ENCODE measurements around the gene PML. TPM values are rescaled to one million over a fixed set of nuclear protein-coding genes. Genes with fewer than 3 reads are reported as not detected.

Gene PML
- total RNA-seq, 1 experiment from 2014 or later = 67.2 TPM

Other genes starting within 250 kb of the PML start
- not detected in 2 replicates for gene INSYN1, start 241.4 kb upstream of the PML start, total RNA-seq (2021)
- not detected in 2 replicates for gene TBC1D21, start 121.2 kb upstream of the PML start, total RNA-seq (2021)
- gene LOXL1, start 68.3 kb upstream of the PML start, total RNA-seq (2021) = 35.8 and 50.7 TPM in 2 replicates
- gene STOML1, start 2.4 kb upstream of the PML start, total RNA-seq (2021) = 6.0 and 6.1 TPM in 2 replicates
- gene GOLGA6A, start 87.8 kb downstream of the PML start, total RNA-seq (2021) = 1.2 TPM in 1 of 2 replicates, not detected in the other
- 0.15 and 0.25 TPM in 2 replicates for gene ISLR2, start 135.9 kb downstream of the PML start, total RNA-seq (2021)
- gene ISLR, start 179.0 kb downstream of the PML start, total RNA-seq (2021) = not detected in 2 replicates
- 64.9 and 83.6 TPM in 2 replicates for gene STRA6, start 208.1 kb downstream of the PML start, total RNA-seq (2021)
- 7.5 and 15.4 TPM in 2 replicates for gene CCDC33, start 241.6 kb downstream of the PML start, total RNA-seq (2021)

Data from PC-9 (cell line).